HCT116 (cell line): ENCODE results near the gene FAM50A. TPM values are rescaled to one million over a fixed set of nuclear protein-coding genes. Genes with fewer than 3 reads are reported as not detected.

Experiments
- ATAC-seq: fragments of 200-7000 bp; cut with Tn5 transposase; 2 replicates; pipeline ENCODE4 v1.9.1; 2020; ENCODE audit warnings: mild to moderate bottlenecking, moderate library complexity
- BruUV-seq: library from RNA; stranded (reverse); fragments of 400-500 nt; replicated peaks from 2 replicates; lab custom pipeline; 2021; lab: Mats Ljungman, UMichigan
- CTCF ChIA-PET: fragments of 300-600 bp; sonication (Branson Sonifier 250); formaldehyde crosslinking; loops from one replicate; lab custom pipeline; 2021; ENCODE audit warnings: antibody characterized with exemption; lab: Charles Lee
- POLR2A ChIA-PET: fragments of 300-600, 350-600 bp; sonication (Branson Sonifier 250); formaldehyde crosslinking; loops from one replicate; lab custom pipeline; 2021; ENCODE audit warnings: antibody characterized with exemption; lab: Charles Lee
- RAD21 ChIA-PET, 2 experiments: fragments of 300-600 bp; sonication (Branson Sonifier 250); formaldehyde crosslinking; loops; one replicate each; lab custom pipeline; 2023; ENCODE audit warnings: low total read pairs in 2 of 2; ENCODE audit not compliant: uncharacterized antibody in 2 of 2, unreplicated experiment in 2 of 2, low non-redundant PET in 1 of 2; lab: Charles Lee
- DNase-seq: peaks from one replicate; pipeline ENCODE4 v3.0.0-alpha.2; 2010; ENCODE audit warnings: low read depth, low spot score
- H2AFZ ChIP-seq: fragments of 200-600 bp; shearing (Covaris generic), sonication (generic); 2 replicates; pipeline ENCODE4 v1.6.1; 2017; ENCODE audit warnings: low read depth, mixed run types, mixed read lengths, antibody characterized with exemption, low read length; ENCODE audit not compliant: poor library complexity, severe bottlenecking
- H3K27ac ChIP-seq: 2 replicates; pipeline ENCODE4 v1.5.1; 2012; ENCODE audit warnings: low read depth, low read length
- H3K27me3 ChIP-seq: fragments of 200-600 bp; sonication (generic); 2 replicates; pipeline ENCODE4 v1.6.1; 2016; ENCODE audit warnings: mixed run types, low read length, mixed read lengths; ENCODE audit not compliant: insufficient read depth
- H3K36me3 ChIP-seq, 2 experiments: fragments of 200-500 bp in 1 of 2; fragments of 200-600 bp in 1 of 2; sonication (Bioruptor generic) in 1 of 2; sonication (generic) in 1 of 2; 2 replicates each; pipeline versions ENCODE4 v1.5.1 to v1.6.1; 2014 to 2016; ENCODE audit warnings: low read length in 2 of 2, inconsistent platforms in 1 of 2, mixed read lengths in 1 of 2, mixed run types in 1 of 2; ENCODE audit not compliant: insufficient read depth in 2 of 2, control insufficient read depth in 1 of 2
- H3K4me1 ChIP-seq, 2 experiments: fragments of 200-600 bp in 1 of 2; sonication (generic) in 1 of 2; 2 replicates each; pipeline versions ENCODE4 v1.5.1 to v1.6.1; 2012 to 2017; ENCODE audit warnings: low read length in 2 of 2, inconsistent platforms in 1 of 2, mild to moderate bottlenecking in 1 of 2, mixed read lengths in 1 of 2, mixed run types in 1 of 2, moderate library complexity in 1 of 2; ENCODE audit not compliant: insufficient read depth in 2 of 2, control insufficient read depth in 1 of 2
- H3K4me2 ChIP-seq: fragments of 200-600 bp; sonication (generic); 2 replicates; pipeline ENCODE4 v1.6.1; 2017; ENCODE audit warnings: mixed run types, low read length, mixed read lengths
- H3K4me3 ChIP-seq, 2 experiments: fragments of 200-600 bp in 1 of 2; sonication (generic) in 1 of 2; replicated peaks in 1 of 2; 2 replicates each; pipeline ENCODE4 v1.5.1; 2011 to 2016; ENCODE audit warnings: low read length in 2 of 2, control low read depth in 1 of 2, low read depth in 1 of 2, mild to moderate bottlenecking in 1 of 2, mixed read lengths in 1 of 2, mixed run types in 1 of 2
- H3K79me2 ChIP-seq: fragments of 200-600 bp; sonication (generic); 2 replicates; pipeline ENCODE4 v1.6.1; 2017; ENCODE audit warnings: mild to moderate bottlenecking, mixed run types, low read length, moderate library complexity, mixed read lengths; ENCODE audit not compliant: insufficient read depth
- H3K9ac ChIP-seq: fragments of 200-600 bp; sonication (generic); 2 replicates; pipeline ENCODE4 v1.6.1; 2016; ENCODE audit warnings: low read length, mixed read lengths
- H3K9me2 ChIP-seq: fragments of 200-600 bp; sonication (generic), shearing (Covaris generic); 2 replicates; pipeline ENCODE4 v1.6.1; 2017; ENCODE audit warnings: mixed run types, mild to moderate bottlenecking, moderate library complexity; ENCODE audit not compliant: insufficient read depth
- H3K9me3 ChIP-seq, 2 experiments: fragments of 200-500 bp in 1 of 2; fragments of 200-600 bp in 1 of 2; sonication (Bioruptor generic) in 1 of 2; sonication (generic) in 1 of 2; 2 replicates each; pipeline ENCODE4 v1.6.1; 2014 to 2017; ENCODE audit warnings: low read length in 2 of 2, mixed read lengths in 2 of 2, inconsistent platforms in 1 of 2, low read depth in 1 of 2, mild to moderate bottlenecking in 1 of 2, mixed run types in 1 of 2, moderate library complexity in 1 of 2; ENCODE audit not compliant: control insufficient read depth in 1 of 2, insufficient read depth in 1 of 2
- H4K20me1 ChIP-seq: fragments of 200-600 bp; sonication (generic), shearing (Covaris generic); 2 replicates; pipeline ENCODE4 v1.6.1; 2017; ENCODE audit warnings: mixed run types, mild to moderate bottlenecking, moderate library complexity; ENCODE audit not compliant: insufficient read depth
- ATF3 ChIP-seq: IDR thresholded peaks from 2 replicates; pipeline ENCODE4 v1.6.1; 2012
- CEBPB ChIP-seq: IDR thresholded peaks from 2 replicates; pipeline ENCODE4 v1.6.1; 2012; ENCODE audit warnings: low read depth
- EGR1 ChIP-seq: IDR thresholded peaks from 2 replicates; pipeline ENCODE4 v1.6.1; 2012; ENCODE audit warnings: low read depth
- ELF1 ChIP-seq: IDR thresholded peaks from 2 replicates; pipeline ENCODE4 v1.6.1; 2012; ENCODE audit warnings: low read depth, borderline replicate concordance
- FOSL1 ChIP-seq: IDR thresholded peaks from 2 replicates; pipeline ENCODE4 v1.6.1; 2012; ENCODE audit warnings: low read depth
- REST ChIP-seq: IDR thresholded peaks from 2 replicates; pipeline ENCODE4 v1.6.1; 2012; ENCODE audit warnings: low read depth
- SIN3A ChIP-seq: IDR thresholded peaks from 2 replicates; pipeline ENCODE4 v1.6.1; 2012; ENCODE audit warnings: low read depth
- SP1 ChIP-seq: IDR thresholded peaks from 2 replicates; pipeline ENCODE4 v1.6.1; 2012; ENCODE audit warnings: low read depth
- YY1 ChIP-seq: IDR thresholded peaks from 2 replicates; pipeline ENCODE4 v1.6.1; 2011; ENCODE audit warnings: low read length, low read depth, moderate library complexity, mild to moderate bottlenecking; ENCODE audit not compliant: insufficient replicate concordance; ENCODE audit errors: extremely low read depth
- ZFX ChIP-seq: fragments of 450-650 bp; IDR thresholded peaks from 2 replicates; pipeline ENCODE4 v1.6.1; 2017
- ZNF274 ChIP-seq: fragments of 200-500 bp; sonication (Bioruptor generic); IDR thresholded peaks from 2 replicates; pipeline ENCODE4 v1.6.1; 2014; ENCODE audit warnings: mild to moderate bottlenecking, low read depth, low read length, inconsistent platforms
- intact Hi-C: fragments of 100-400 bp; cut with micrococcal nuclease; formaldehyde crosslinking; loops from 2 replicates; pipeline ENCODE4 v1.10.0; 2022
- total RNA-seq: library from RNA; stranded (reverse); gene quantifications from one replicate; pipeline ENCODE4 v1.2.1, GENCODE V29; 2021; ENCODE audit not compliant: unreplicated experiment

FAM50A gene
- total RNA-seq, 1 experiment from 2014 or later = 46.5 TPM

DNA sequence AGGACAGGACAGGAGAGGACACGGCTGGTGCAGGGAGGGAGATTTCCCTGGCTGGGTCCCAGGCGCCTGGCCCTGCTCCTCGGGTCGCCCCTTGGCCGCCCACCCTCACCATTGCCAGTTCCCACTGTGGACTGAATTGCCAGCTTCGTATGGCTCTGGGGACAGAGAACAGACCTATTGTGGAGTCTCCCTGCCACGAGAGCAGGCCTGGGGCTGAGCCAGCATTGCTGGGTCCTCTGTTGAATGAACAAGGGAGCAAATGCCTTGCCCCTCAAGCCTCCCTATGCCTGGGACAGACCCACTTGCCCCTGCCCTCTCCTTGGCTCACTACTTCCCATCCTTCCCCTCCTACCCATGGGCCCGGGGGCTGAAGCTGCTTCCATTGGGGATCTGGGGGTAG is 18.5 kb downstream of the FAM50A start:
- Histone ChIP-seq H3K4me3 (no peak overlapping the region), H3K4me2 (no peak overlapping the region), H2AFZ (no peak overlapping the region), H3K9ac (no peak overlapping the region), H3K27ac (no peak overlapping the region), H4K20me1 (no peaks in the 10 kb centered on the region), H3K27me3 (no peaks in the 10 kb centered on the region), H3K9me3 (no peaks in the 10 kb centered on the region), H3K9me2 (no peaks in the 10 kb centered on the region), H3K36me3 (peaks cover 2 to 4% of the 10 kb centered on the region in 2 experiments; a peak in 1 of 4 replicates), H3K79me2 (peaks cover 24% of the 10 kb centered on the region), H3K4me1 (peaks cover 5 to 8% of the 10 kb centered on the region in 2 experiments; a peak in 1 of 4 replicates)
- ATAC-seq (no peak), DNase-seq (no peak)
- ChIA-PET POLR2A (no interaction called here), CTCF (no interaction called here), RAD21 (no interaction called here)
- no TSS peak for BruUV-seq
- intact Hi-C loops = no loop called here
- TF ChIP-seq YY1 = no peak
- no peak for TF ChIP-seq CEBPB
- TF ChIP-seq SIN3A = no peak
- TF ChIP-seq ATF3 = no peak
- no peak for TF ChIP-seq SP1
- TF ChIP-seq ZNF274 = no peak
- no peak for TF ChIP-seq REST
- TF ChIP-seq ELF1 = no peak
- TF ChIP-seq EGR1 = no peak
- TF ChIP-seq FOSL1 = no peak
- TF ChIP-seq ZFX = no peak
- TF ChIP-seq, all 23 proteins: peak for 0
